IMR-90 (cell line): ENCODE data around the gene TMEM131. TPM values are rescaled to one million over a fixed set of nuclear protein-coding genes. Genes with fewer than 3 reads are reported as not detected.

Experiments
- ATAC-seq: fragments of 200-7000 bp; cut with Tn5 transposase; 2 replicates; pipeline ENCODE4 v1.9.1; 2020; ENCODE audit warnings: low read depth, mild to moderate bottlenecking, moderate library complexity
- BruUV-seq: library from RNA; stranded (reverse); fragments of 400-500 nt; replicated peaks from 2 replicates; lab custom pipeline; 2021; lab: Mats Ljungman, UMichigan
- CTCF ChIA-PET: fragments of 300-600 bp; formaldehyde crosslinking; extraction: SDS; loops from one replicate; lab custom pipeline; 2021; ENCODE audit warnings: antibody characterized with exemption; lab: Yijun Ruan, JAX
- POLR2A ChIA-PET: fragments of 300-600 bp; sonication (Branson Sonifier 250); formaldehyde crosslinking; loops from one replicate; lab custom pipeline; 2022; ENCODE audit warnings: antibody characterized with exemption; ENCODE audit not compliant: unreplicated experiment; lab: Charles Lee
- DNase-seq: peaks from one replicate; pipeline ENCODE4 v3.0.0; 2013
- H2AFZ ChIP-seq: replicated peaks from 2 replicates; pipeline ENCODE3; 2013; ENCODE audit warnings: low read length, mild to moderate bottlenecking; ENCODE audit not compliant: poor library complexity
- H2AK5ac ChIP-seq: 2 replicates; pipeline ENCODE4 v1.6.1; 2013; ENCODE audit warnings: low read depth, low read length, inconsistent platforms
- H2AK9ac ChIP-seq: replicated peaks from 2 replicates; pipeline ENCODE3; 2013; ENCODE audit warnings: mild to moderate bottlenecking, low read depth, low read length, moderate library complexity; ENCODE audit not compliant: poor library complexity
- H2BK120ac ChIP-seq: 2 replicates; pipeline ENCODE4 v1.6.1; 2013; ENCODE audit warnings: low read depth, low read length, inconsistent platforms
- H2BK15ac ChIP-seq: 3 replicates; pipeline ENCODE4 v1.6.1; 2013; ENCODE audit warnings: low read depth, low read length, inconsistent platforms
- H2BK20ac ChIP-seq: 2 replicates; pipeline ENCODE4 v1.6.1; 2013; ENCODE audit warnings: low read depth, mild to moderate bottlenecking, inconsistent platforms, low read length, moderate library complexity
- H2BK5ac ChIP-seq: 2 replicates; pipeline ENCODE4 v1.6.1; 2013; ENCODE audit warnings: mild to moderate bottlenecking, low read depth, low read length, inconsistent platforms; ENCODE audit not compliant: poor library complexity, severe bottlenecking
- H3K14ac ChIP-seq: replicated peaks from 2 replicates; pipeline ENCODE4 v1.6.1; 2013; ENCODE audit warnings: low read depth, low read length, inconsistent platforms
- H3K18ac ChIP-seq: 2 replicates; pipeline ENCODE4 v1.6.1; 2013; ENCODE audit warnings: low read depth, low read length, control low read depth
- H3K23ac ChIP-seq: 2 replicates; pipeline ENCODE4 v1.6.1; 2013; ENCODE audit warnings: low read depth, low read length, inconsistent platforms
- H3K27ac ChIP-seq: 2 replicates; pipeline ENCODE4 v1.5.1; 2013; ENCODE audit warnings: mild to moderate bottlenecking, control low read depth, low read length; ENCODE audit not compliant: insufficient read depth
- H3K27me3 ChIP-seq: 2 replicates; pipeline ENCODE4 v1.6.1; 2013; ENCODE audit warnings: low read length; ENCODE audit not compliant: control insufficient read depth, insufficient read depth
- H3K36me3 ChIP-seq: 2 replicates; pipeline ENCODE4 v1.6.1; 2013; ENCODE audit warnings: low read length, mixed read lengths; ENCODE audit not compliant: control insufficient read depth, insufficient read depth
- H3K4ac ChIP-seq: 2 replicates; pipeline ENCODE4 v1.6.1; 2013; ENCODE audit warnings: low read depth, low read length, inconsistent platforms
- H3K4me1 ChIP-seq: 2 replicates; pipeline ENCODE4 v1.6.1; 2013; ENCODE audit warnings: low read length, mixed read lengths; ENCODE audit not compliant: control insufficient read depth, insufficient read depth
- H3K4me2 ChIP-seq: 2 replicates; pipeline ENCODE4 v1.6.1; 2013; ENCODE audit warnings: low read depth, mild to moderate bottlenecking, control low read depth, low read length, moderate library complexity
- H3K4me3 ChIP-seq: 2 replicates; pipeline ENCODE4 v1.5.1; 2013; ENCODE audit warnings: low read depth, mild to moderate bottlenecking, control low read depth, low read length, moderate library complexity; ENCODE audit not compliant: insufficient read depth
- H3K56ac ChIP-seq: 2 replicates; pipeline ENCODE4 v1.6.1; 2013; ENCODE audit warnings: low read length, inconsistent platforms; ENCODE audit not compliant: insufficient read depth; ENCODE audit errors: extremely low read depth
- H3K79me1 ChIP-seq, 2 experiments: 2 replicates each; pipeline ENCODE4 v1.6.1; 2013; ENCODE audit warnings: low read length in 2 of 2, inconsistent platforms in 1 of 2, low read depth in 1 of 2
- H3K9ac ChIP-seq: 2 replicates; pipeline ENCODE4 v1.6.1; 2013; ENCODE audit warnings: low read depth, low read length, control low read depth
- H3K9me1 ChIP-seq: 2 replicates; pipeline ENCODE4 v1.6.1; 2013; ENCODE audit warnings: low read length, inconsistent platforms; ENCODE audit not compliant: insufficient read depth
- H3K9me3 ChIP-seq: 2 replicates; pipeline ENCODE4 v1.6.1; 2013; ENCODE audit warnings: low read length; ENCODE audit not compliant: control insufficient read depth, insufficient read depth
- H4K20me1 ChIP-seq: 2 replicates; pipeline ENCODE4 v1.6.1; 2013; ENCODE audit warnings: low read length, inconsistent platforms; ENCODE audit not compliant: insufficient read depth
- H4K5ac ChIP-seq: 2 replicates; pipeline ENCODE4 v1.6.1; 2013; ENCODE audit warnings: mild to moderate bottlenecking, low read depth, low read length, control low read depth
- H4K8ac ChIP-seq, 2 experiments: 2 replicates each; pipeline ENCODE4 v1.6.1; 2013; ENCODE audit warnings: low read depth in 2 of 2, low read length in 2 of 2, control low read depth in 1 of 2, inconsistent platforms in 1 of 2
- H4K91ac ChIP-seq: 2 replicates; pipeline ENCODE4 v1.6.1; 2013; ENCODE audit warnings: low read depth, low read length, inconsistent platforms; ENCODE audit not compliant: insufficient read depth
- BHLHE40 ChIP-seq: fragments of 150-350 bp; IDR thresholded peaks from 2 replicates; pipeline ENCODE4 v1.6.1; 2016; ENCODE audit warnings: mild to moderate bottlenecking, low read depth, low read length
- CEBPB ChIP-seq: IDR thresholded peaks from 2 replicates; pipeline ENCODE4 v1.6.1; 2012; ENCODE audit warnings: low read depth, low read length, improper control_type of control experiment
- CHD1 ChIP-seq: IDR thresholded peaks from 2 replicates; pipeline ENCODE4 v1.6.1; 2012; ENCODE audit warnings: low read depth, low read length, improper control_type of control experiment
- CTCF ChIP-seq: conservative IDR thresholded peaks from 2 replicates; pipeline ENCODE4 v1.5.1; 2012; ENCODE audit warnings: mild to moderate bottlenecking, low read depth, low read length, improper control_type of control experiment
- FOS ChIP-seq: fragments of 150-350 bp; IDR thresholded peaks from 2 replicates; pipeline ENCODE4 v1.6.1; 2016; ENCODE audit warnings: low read depth, low read length
- MAFK ChIP-seq: IDR thresholded peaks from 2 replicates; pipeline ENCODE4 v1.6.1; 2012; ENCODE audit warnings: low read depth, low read length, improper control_type of control experiment
- MAZ ChIP-seq: IDR thresholded peaks from 2 replicates; pipeline ENCODE4 v1.6.1; 2012; ENCODE audit warnings: low read depth, mild to moderate bottlenecking, low read length, improper control_type of control experiment, moderate library complexity, borderline replicate concordance
- MXI1 ChIP-seq: IDR thresholded peaks from 2 replicates; pipeline ENCODE4 v1.6.1; 2012; ENCODE audit warnings: low read depth, mild to moderate bottlenecking, low read length, moderate library complexity, borderline replicate concordance
- NFE2L2 ChIP-seq: fragments of 150-350 bp; IDR thresholded peaks from 2 replicates; pipeline ENCODE4 v1.6.1; 2016; ENCODE audit warnings: low read depth, mild to moderate bottlenecking, low read length
- POLR2A ChIP-seq: IDR thresholded peaks from 2 replicates; pipeline ENCODE4 v1.6.1; 2012; ENCODE audit warnings: mild to moderate bottlenecking, low read depth, low read length
- RAD21 ChIP-seq: IDR thresholded peaks from 2 replicates; pipeline ENCODE4 v1.6.1; 2012; ENCODE audit warnings: low read length, improper control_type of control experiment
- RCOR1 ChIP-seq: IDR thresholded peaks from 2 replicates; pipeline ENCODE4 v1.6.1; 2012; ENCODE audit warnings: mild to moderate bottlenecking, low read length, improper control_type of control experiment; ENCODE audit not compliant: insufficient replicate concordance
- RFX5 ChIP-seq: IDR thresholded peaks from 2 replicates; pipeline ENCODE4 v1.8.0; 2012; ENCODE audit warnings: low read depth, mild to moderate bottlenecking, low read length, moderate library complexity
- SMC3 ChIP-seq: fragments of 150-350 bp; IDR thresholded peaks from 2 replicates; pipeline ENCODE4 v1.6.1; 2016; ENCODE audit warnings: low read depth, mild to moderate bottlenecking, antibody characterized with exemption, low read length, moderate library complexity
- WGBS, 2 experiments: methylation state at CpG; one replicate each; pipeline versions ENCODE4 v1.1.5 to v1.1.7; 2013; ENCODE audit warnings: missing lambda C conversion rate in 2 of 2; ENCODE audit not compliant: insufficient read length in 1 of 2; ENCODE audit errors: extremely low coverage in 2 of 2; 5-methylcytosine and 5-hydroxymethylcytosine counted together
- dilution Hi-C: fragments of 300-500 bp; cut with HindIII; formaldehyde crosslinking; loops from one replicate; pipeline ENCODE4 v1.14.3; 2018; ENCODE audit warnings: low sequenced_read_pairs; ENCODE audit not compliant: unreplicated experiment
- in situ Hi-C: fragments of 300-500 bp; cut with MboI; formaldehyde crosslinking; loops from 3 replicates; pipeline ENCODE4 v1.14.3; 2019; ENCODE audit warnings: low sequenced_read_pairs, inconsistent platforms, mixed read lengths
- intact Hi-C: fragments of 100-400 bp; cut with micrococcal nuclease; formaldehyde crosslinking; loops from 2 replicates; pipeline ENCODE4 v1.10.0; 2022
- polyA plus RNA-seq, 3 experiments: library from polyadenylated mRNA; depleted of rRNA; stranded (reverse); fragments of >200 nt; gene quantifications; 2 replicates each; pipeline ENCODE4 v1.2.3, GENCODE V29; 2012; ENCODE audit warnings: low replicate concordance in 1 of 3
- total RNA-seq: library from RNA; depleted of rRNA; stranded (reverse); fragments of >200 nt; gene quantifications from 2 replicates; pipeline ENCODE4 v1.2.3, GENCODE V29; 2012
- TF ChIP-seq, protein P1 (sequence below): fragments of 150-350 bp; IDR thresholded peaks from 2 replicates; pipeline ENCODE4 v1.6.1; 2016; ENCODE audit warnings: low read depth, mild to moderate bottlenecking, low read length, moderate library complexity, borderline replicate concordance
- TF ChIP-seq, protein P2 (sequence below): fragments of 150-350 bp; IDR thresholded peaks from 2 replicates; pipeline ENCODE4 v1.6.1; 2017; ENCODE audit warnings: mild to moderate bottlenecking, antibody characterized with exemption, low read length, low read depth

The TMEM131 gene
- total and polyA plus RNA-seq, 2 of the 4 experiments (the other 2 are of a cell fraction), result 13.3 to 14.0 TPM

DNA sequence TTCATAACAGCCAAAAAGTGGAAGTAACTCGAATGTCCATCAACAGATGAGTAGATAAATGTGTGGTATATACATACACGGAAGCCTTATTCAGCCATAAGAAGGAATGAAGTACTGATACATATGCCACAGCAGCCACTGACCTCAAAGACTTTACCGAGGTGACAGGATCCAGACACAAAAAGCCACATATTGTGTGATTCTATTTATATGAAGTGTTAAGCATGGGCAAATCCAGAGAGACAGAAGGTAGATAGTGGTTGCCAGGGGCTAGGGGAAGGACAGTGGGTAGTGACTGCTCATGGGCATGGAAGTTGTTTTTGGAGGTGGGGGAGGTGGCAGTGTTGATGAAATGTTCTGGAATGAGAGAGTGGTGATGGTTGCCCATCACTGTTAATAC lies 248.5 kb downstream of the TMEM131 start:
- Histone ChIP-seq H3K4me1 (peaks cover 6% of the 10 kb centered on the region; the same call in 1 of the 2 replicates), H3K23ac (no peak overlapping the region), H2AK9ac (no peak overlapping the region), H2BK120ac (no peak overlapping the region; the same call in 1 of the 2 replicates), H2BK15ac (no peak overlapping the region), H4K91ac (no peak overlapping the region), H3K4me3 (no peak overlapping the region), H2BK20ac (no peak overlapping the region), H4K8ac (no peak overlapping the region), H3K79me1 (no peaks in the 10 kb centered on the region), H2AK5ac (no peak overlapping the region), H3K27me3 (no peaks in the 10 kb centered on the region), H3K14ac (0 out of 2 replicates have a peak overlapping the region, but pooled peaks have one; percentile 28), H3K4ac (no peak overlapping the region), H4K5ac (no peak overlapping the region), H3K56ac (no peak overlapping the region), H3K36me3 (0 out of 2 replicates have a peak, but pooled peaks cover 2% of the 10 kb centered on the region), H3K27ac (peak overlapping the region; percentile 26; the same call in 1 of the 2 replicates), H3K9me3 (no peaks in the 10 kb centered on the region), H2AFZ (no peak overlapping the region), H3K18ac (no peak overlapping the region; the same call in 1 of the 2 replicates), H2BK5ac (no peak overlapping the region), H3K4me2 (no peak overlapping the region), H3K9me1 (peaks cover 3% of the 10 kb centered on the region; the same call in 1 of the 2 replicates), H4K20me1 (no peaks in the 10 kb centered on the region), H3K9ac (no peak overlapping the region)
- POLR2A ChIA-PET, result no interaction called here
- dilution Hi-C loops, result no loop called here
- in situ Hi-C loops, result no loop called here
- no TSS peak for BruUV-seq
- CTCF ChIA-PET, result no interaction called here
- no peak for TF ChIP-seq FOS
- no peak for TF ChIP-seq MAZ
- TF ChIP-seq, protein P1, sequence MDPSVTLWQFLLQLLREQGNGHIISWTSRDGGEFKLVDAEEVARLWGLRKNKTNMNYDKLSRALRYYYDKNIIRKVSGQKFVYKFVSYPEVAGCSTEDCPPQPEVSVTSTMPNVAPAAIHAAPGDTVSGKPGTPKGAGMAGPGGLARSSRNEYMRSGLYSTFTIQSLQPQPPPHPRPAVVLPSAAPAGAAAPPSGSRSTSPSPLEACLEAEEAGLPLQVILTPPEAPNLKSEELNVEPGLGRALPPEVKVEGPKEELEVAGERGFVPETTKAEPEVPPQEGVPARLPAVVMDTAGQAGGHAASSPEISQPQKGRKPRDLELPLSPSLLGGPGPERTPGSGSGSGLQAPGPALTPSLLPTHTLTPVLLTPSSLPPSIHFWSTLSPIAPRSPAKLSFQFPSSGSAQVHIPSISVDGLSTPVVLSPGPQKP, result no peak
- TF ChIP-seq MXI1, result no peak
- TF ChIP-seq, protein P2, sequence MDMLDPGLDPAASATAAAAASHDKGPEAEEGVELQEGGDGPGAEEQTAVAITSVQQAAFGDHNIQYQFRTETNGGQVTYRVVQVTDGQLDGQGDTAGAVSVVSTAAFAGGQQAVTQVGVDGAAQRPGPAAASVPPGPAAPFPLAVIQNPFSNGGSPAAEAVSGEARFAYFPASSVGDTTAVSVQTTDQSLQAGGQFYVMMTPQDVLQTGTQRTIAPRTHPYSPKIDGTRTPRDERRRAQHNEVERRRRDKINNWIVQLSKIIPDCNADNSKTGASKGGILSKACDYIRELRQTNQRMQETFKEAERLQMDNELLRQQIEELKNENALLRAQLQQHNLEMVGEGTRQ, result no peak
- no peak for TF ChIP-seq MAFK
- TF ChIP-seq CHD1, result no peak
- no peak for TF ChIP-seq CTCF
- no peak for TF ChIP-seq SMC3
- TF ChIP-seq RFX5, result no peak
- no peak for TF ChIP-seq NFE2L2
- no peak for TF ChIP-seq POLR2A
- TF ChIP-seq BHLHE40, result no peak
- no peak for TF ChIP-seq CEBPB
- no peak for TF ChIP-seq RAD21
- TF ChIP-seq RCOR1, result no peak
- intact Hi-C loops, result no loop called here
- DNase-seq, result no peak
- no CpG with 5 or more reads among the region's 3 CpGs for WGBS, 2 experiments
- ATAC-seq, result no peak
